Stimulated activated CD8-positive, alpha-beta memory T cell treated with anti-CD3 and anti-CD28 coated beads, Interleukin-15, amount 100 ng/mL, for 48 hours (primary cell): ENCODE data around the gene VAX1.
"Not testable (repeated sequence)": the region's sequence is repeated elsewhere in the genome, so short reads cannot be mapped to it uniquely, and the experiment has no call there.

Experiments
- DNase-seq, 2 donors: peaks; one replicate each; pipeline ENCODE4 v3.0.0-alpha.2; 2020; ENCODE audit warnings: low read depth in 2 of 2

The VAX1 gene

GRCh38 chr10:117137911-117138642 lies at the start of gene VAX1:
VAX1 (minus strand) TSS chr10:117138270; CDS start chr10:117138056, 214 bp downstream.
- DNase-seq: no peak

GRCh38 chr10:117186832-117187615 lies 49.0 kb upstream of the VAX1 start:
- DNase-seq: no peak

- not testable (repeated sequence) for DNase-seq
Measured at GRCh38 chr10:117185817-117186216, 47.7 kb upstream of the VAX1 start.

- no peak for DNase-seq
Measured at GRCh38 chr10:117184821-117185220, 46.8 kb upstream of the VAX1 start.

- DNase-seq: no peak
Measured at GRCh38 chr10:117184296-117184695, 46.2 kb upstream of the VAX1 start.

- no peak for DNase-seq
Measured at GRCh38 chr10:117178190-117178589, 40.1 kb upstream of the VAX1 start.

GRCh38 chr10:117175901-117176534 lies 37.9 kb upstream of the VAX1 start:
- peak; percentile 44 for DNase-seq

- DNase-seq: no peak
Measured at GRCh38 chr10:117175215-117175900, 37.3 kb upstream of the VAX1 start.

- peak; percentile 60 to 69 for DNase-seq
Measured at GRCh38 chr10:117174439-117175214, 36.6 kb upstream of the VAX1 start.

GRCh38 chr10:117170244-117170643 lies 32.2 kb upstream of the VAX1 start:
- DNase-seq: no peak

- DNase-seq: no peak
Measured at GRCh38 chr10:117169480-117169879, 31.4 kb upstream of the VAX1 start.

- DNase-seq: no peak
Measured at GRCh38 chr10:117168729-117169128, 30.7 kb upstream of the VAX1 start.

- peak; percentile 42 to 56 for DNase-seq
Measured at GRCh38 chr10:117167789-117168674, 30.0 kb upstream of the VAX1 start.

- DNase-seq: no peak
Measured at GRCh38 chr10:117167346-117167788, 29.3 kb upstream of the VAX1 start.

- no peak for DNase-seq
Measured at GRCh38 chr10:117166418-117167345, 28.6 kb upstream of the VAX1 start.

GRCh38 chr10:117165538-117166417 lies 27.7 kb upstream of the VAX1 start:
- DNase-seq: no peak

GRCh38 chr10:117164592-117165537 lies 26.8 kb upstream of the VAX1 start:
- no peak for DNase-seq
